OCI-LY1 (cell line): ENCODE data around the gene MEPCE.

Experiments
- H2AFZ ChIP-seq: fragments of 200-600 bp; sonication (generic), shearing (Covaris generic); 2 replicates; pipeline ENCODE4 v1.6.0; 2014; ENCODE audit warnings: antibody characterized with exemption, mild to moderate bottlenecking, low read length
- H3F3A ChIP-seq: fragments of 200-600 bp; sonication (generic), shearing (Covaris generic); 2 replicates; pipeline ENCODE4 v1.6.0; 2014; ENCODE audit warnings: mild to moderate bottlenecking, antibody characterized with exemption, low read length, moderate library complexity; ENCODE audit not compliant: insufficient read depth
- H3K27ac ChIP-seq: fragments of 200-600 bp; sonication (generic); 2 replicates; pipeline ENCODE4 v1.5.1; 2014; ENCODE audit warnings: low read length, mixed run types, mild to moderate bottlenecking, low read depth; ENCODE audit not compliant: poor library complexity, severe bottlenecking
- H3K27me3 ChIP-seq: fragments of 200-600 bp; sonication (generic); 2 replicates; pipeline ENCODE4 v1.6.0; 2014; ENCODE audit warnings: antibody characterized with exemption, mild to moderate bottlenecking, low read length, moderate library complexity; ENCODE audit not compliant: insufficient read depth
- H3K36me3 ChIP-seq: fragments of 200-600 bp; sonication (generic); 2 replicates; pipeline ENCODE4 v1.6.1; 2014; ENCODE audit warnings: mild to moderate bottlenecking, antibody characterized with exemption, low read length, moderate library complexity, mixed read lengths; ENCODE audit not compliant: insufficient read depth
- H3K4me1 ChIP-seq: fragments of 200-600 bp; sonication (generic); 2 replicates; pipeline ENCODE4 v1.5.1; 2014; ENCODE audit warnings: mild to moderate bottlenecking, low read length, moderate library complexity; ENCODE audit not compliant: insufficient read depth, severe bottlenecking
- H3K4me2 ChIP-seq: fragments of 200-600 bp; sonication (generic), shearing (Covaris generic); 2 replicates; pipeline ENCODE4 v1.6.1; 2014; ENCODE audit warnings: low read length
- H3K4me3 ChIP-seq: fragments of 200-600 bp; sonication (generic); 2 replicates; pipeline ENCODE4 v1.5.1; 2014; ENCODE audit warnings: low read length, low read depth, mild to moderate bottlenecking, mixed read lengths; ENCODE audit not compliant: poor library complexity, severe bottlenecking
- H3K79me2 ChIP-seq: fragments of 200-600 bp; shearing (Covaris generic); 2 replicates; pipeline ENCODE4 v1.6.1; 2016; ENCODE audit warnings: mixed run types, low read length, mixed read lengths; ENCODE audit not compliant: insufficient read depth
- H3K9ac ChIP-seq: fragments of 200-600 bp; sonication (generic), shearing (Covaris generic); 2 replicates; pipeline ENCODE4 v1.6.1; 2014; ENCODE audit warnings: mild to moderate bottlenecking, low read length, mixed read lengths
- H3K9me2 ChIP-seq: fragments of 200-600 bp; sonication (generic), shearing (Covaris generic); 2 replicates; pipeline ENCODE4 v1.6.1; 2014; ENCODE audit warnings: low read depth, mild to moderate bottlenecking, low read length, mixed read lengths
- H3K9me3 ChIP-seq: fragments of 200-600 bp; shearing (Covaris generic); 2 replicates; pipeline ENCODE4 v1.6.1; 2014; ENCODE audit warnings: low read length, mixed read lengths
- H4K20me1 ChIP-seq: fragments of 200-600 bp; sonication (generic), shearing (Covaris generic); 2 replicates; pipeline ENCODE4 v1.6.0; 2016; ENCODE audit warnings: mild to moderate bottlenecking, low read length; ENCODE audit not compliant: insufficient read depth
- EZH2 ChIP-seq: fragments of 200-600 bp; sonication (generic), shearing (Covaris generic); IDR thresholded peaks from 2 replicates; pipeline ENCODE4 v1.8.0; 2017; ENCODE audit warnings: borderline replicate concordance, mixed run types, mild to moderate bottlenecking, antibody characterized with exemption, low read length, moderate library complexity, mixed read lengths
- TF ChIP-seq, protein P1 (sequence below): fragments of 200-600 bp; sonication (generic), shearing (Covaris generic); IDR thresholded peaks from 2 replicates; pipeline ENCODE4 v1.5.1; 2017; ENCODE audit warnings: mild to moderate bottlenecking, antibody characterized with exemption, low read length, moderate library complexity, mixed read lengths

Gene MEPCE

GRCh38 chr7:100481466-100481865 lies 51.8 kb downstream of the MEPCE start:
- H4K20me1 ChIP-seq: no peaks in the 10 kb centered on the region
- no peak overlapping the region for H3K4me2 ChIP-seq
- H3K27me3 ChIP-seq: no peaks in the 10 kb centered on the region
- H3F3A ChIP-seq: no peaks in the 10 kb centered on the region
- H3K9me3 ChIP-seq: no peaks in the 10 kb centered on the region
- no peaks in the 10 kb centered on the region for H3K36me3 ChIP-seq
- no peaks in the 10 kb centered on the region for H3K9me2 ChIP-seq
- no peak overlapping the region for H3K27ac ChIP-seq
- H3K9ac ChIP-seq: no peak overlapping the region
- H3K4me1 ChIP-seq: peaks cover 27% of the 10 kb centered on the region
- no peaks in the 10 kb centered on the region for H3K79me2 ChIP-seq
- no peak overlapping the region for H3K4me3 ChIP-seq
- TF ChIP-seq, protein P1, sequence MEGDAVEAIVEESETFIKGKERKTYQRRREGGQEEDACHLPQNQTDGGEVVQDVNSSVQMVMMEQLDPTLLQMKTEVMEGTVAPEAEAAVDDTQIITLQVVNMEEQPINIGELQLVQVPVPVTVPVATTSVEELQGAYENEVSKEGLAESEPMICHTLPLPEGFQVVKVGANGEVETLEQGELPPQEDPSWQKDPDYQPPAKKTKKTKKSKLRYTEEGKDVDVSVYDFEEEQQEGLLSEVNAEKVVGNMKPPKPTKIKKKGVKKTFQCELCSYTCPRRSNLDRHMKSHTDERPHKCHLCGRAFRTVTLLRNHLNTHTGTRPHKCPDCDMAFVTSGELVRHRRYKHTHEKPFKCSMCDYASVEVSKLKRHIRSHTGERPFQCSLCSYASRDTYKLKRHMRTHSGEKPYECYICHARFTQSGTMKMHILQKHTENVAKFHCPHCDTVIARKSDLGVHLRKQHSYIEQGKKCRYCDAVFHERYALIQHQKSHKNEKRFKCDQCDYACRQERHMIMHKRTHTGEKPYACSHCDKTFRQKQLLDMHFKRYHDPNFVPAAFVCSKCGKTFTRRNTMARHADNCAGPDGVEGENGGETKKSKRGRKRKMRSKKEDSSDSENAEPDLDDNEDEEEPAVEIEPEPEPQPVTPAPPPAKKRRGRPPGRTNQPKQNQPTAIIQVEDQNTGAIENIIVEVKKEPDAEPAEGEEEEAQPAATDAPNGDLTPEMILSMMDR: no peak
- no peak for TF ChIP-seq EZH2
- H2AFZ ChIP-seq: no peak overlapping the region

GRCh38 chr7:100482728-100483089 lies 53.1 kb downstream of the MEPCE start:
- no peaks in the 10 kb centered on the region for H3K36me3 ChIP-seq
- H3K9me2 ChIP-seq: no peaks in the 10 kb centered on the region
- no peaks in the 10 kb centered on the region for H3K9me3 ChIP-seq
- no peak overlapping the region for H3K27ac ChIP-seq
- H3K4me3 ChIP-seq: peak overlapping the region; percentile 57
- TF ChIP-seq, protein P1: no peak
- no peak for TF ChIP-seq EZH2
- H4K20me1 ChIP-seq: no peaks in the 10 kb centered on the region
- H3K4me2 ChIP-seq: peak overlapping the region; percentile 75
- peaks cover 7% of the 10 kb centered on the region; the same call in 1 of the 2 replicates for H3K27me3 ChIP-seq
- peak overlapping the region; percentile 22; the same call in 1 of the 2 replicates for H3K9ac ChIP-seq
- H3K4me1 ChIP-seq: peaks cover 14% of the 10 kb centered on the region
- no peaks in the 10 kb centered on the region for H3K79me2 ChIP-seq
- H2AFZ ChIP-seq: no peak overlapping the region
- no peaks in the 10 kb centered on the region for H3F3A ChIP-seq

DNA sequence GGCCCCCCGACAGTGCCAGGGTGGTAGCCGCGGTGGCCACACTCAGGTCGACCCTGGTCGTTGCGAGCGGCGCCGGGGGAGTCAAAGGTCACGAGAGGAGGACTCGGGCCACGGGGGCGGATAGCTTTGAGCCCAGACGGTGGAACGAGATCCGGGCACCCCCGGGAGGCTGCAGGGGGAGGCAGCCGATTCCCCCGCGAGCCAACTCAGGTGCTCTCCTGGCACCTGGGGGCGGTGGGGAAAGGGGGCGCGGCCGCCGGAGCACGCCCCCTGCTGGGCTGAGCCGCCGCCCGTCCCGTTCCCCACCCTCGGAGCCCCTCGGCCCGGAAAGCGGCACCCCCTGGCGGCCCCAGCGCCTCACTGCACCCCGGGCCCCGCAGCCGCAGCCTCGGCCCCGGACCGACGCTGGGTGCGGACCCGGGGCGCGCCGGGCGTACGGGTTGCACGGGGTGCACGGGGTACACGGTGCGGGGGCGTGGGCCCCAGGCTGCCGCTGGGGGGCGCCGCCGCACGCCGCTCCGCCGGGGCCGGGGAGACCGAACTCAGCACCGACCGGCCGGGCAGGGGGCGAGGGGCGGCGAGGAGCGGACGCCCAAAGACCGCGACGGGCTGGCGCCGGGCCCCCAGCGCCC lies 53.6 kb downstream of the MEPCE start:
- peak overlapping the region; percentile 57 for H3K4me3 ChIP-seq
- peak overlapping the region; percentile 75 for H3K4me2 ChIP-seq
- peaks cover 11% of the 10 kb centered on the region for H3K4me1 ChIP-seq
- H3K36me3 ChIP-seq: no peaks in the 10 kb centered on the region
- H3K27ac ChIP-seq: no peak overlapping the region
- H3K27me3 ChIP-seq: peaks cover 7% of the 10 kb centered on the region; the same call in 1 of the 2 replicates
- H3K9me2 ChIP-seq: no peaks in the 10 kb centered on the region
- peak overlapping the region; percentile 22; the same call in 1 of the 2 replicates for H3K9ac ChIP-seq
- no peaks in the 10 kb centered on the region for H3F3A ChIP-seq
- no peak overlapping the region for H2AFZ ChIP-seq
- no peak for TF ChIP-seq EZH2
- TF ChIP-seq, protein P1: peak; percentile 98
- H3K79me2 ChIP-seq: no peaks in the 10 kb centered on the region
- no peaks in the 10 kb centered on the region for H4K20me1 ChIP-seq
- no peaks in the 10 kb centered on the region for H3K9me3 ChIP-seq
